Measurements from ENCODE around the gene GALT.

GALT gene

DNA sequence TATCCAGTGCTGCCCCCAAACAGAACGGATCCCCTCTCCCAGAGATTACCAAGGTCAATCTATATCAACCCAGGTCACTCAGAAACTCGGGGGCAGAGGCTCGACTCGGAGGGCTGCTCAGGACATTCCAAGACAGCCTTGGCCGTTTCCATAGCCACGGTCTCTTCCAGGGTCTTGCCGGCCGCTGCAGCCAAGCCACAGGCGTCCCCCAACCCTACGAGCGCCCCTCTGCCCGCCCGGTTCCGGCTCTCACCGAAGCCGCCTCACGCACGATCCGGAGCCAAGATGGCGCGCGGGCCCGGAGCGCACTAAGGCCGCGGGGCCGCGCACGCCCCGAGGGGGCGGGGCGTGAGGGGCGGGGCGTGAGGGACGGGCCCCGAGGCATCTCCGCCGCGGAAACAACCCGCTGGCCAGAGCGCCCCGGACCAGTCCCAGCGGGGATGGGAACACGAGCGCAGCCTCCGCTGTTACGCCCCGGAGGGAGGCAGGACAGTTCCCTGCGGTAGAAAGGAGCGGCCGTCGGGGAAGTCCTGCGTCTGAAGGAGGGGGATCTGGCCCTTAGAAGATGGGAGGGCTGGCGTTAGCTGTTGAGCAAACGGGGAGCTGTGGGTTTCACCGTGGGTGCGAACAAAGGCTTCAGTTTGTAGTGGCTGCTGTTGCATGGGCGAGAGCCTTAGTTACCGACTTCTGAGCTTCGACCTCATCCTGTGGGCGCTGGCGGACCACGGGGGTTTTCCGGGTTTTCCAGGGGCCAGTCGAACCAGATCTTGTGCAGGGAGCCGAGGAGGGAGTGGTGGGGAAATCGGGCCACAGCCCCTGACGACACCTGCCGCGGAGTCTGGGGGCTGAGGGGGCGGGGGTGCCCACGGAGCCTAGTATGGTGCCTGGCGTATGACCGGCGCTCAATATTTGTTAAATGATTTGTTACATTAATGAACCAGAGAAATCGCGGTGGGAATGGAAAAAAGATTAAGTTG, 34.4 kb upstream of the GALT start, which contains the start of gene RPP25L:
Gene RPP25L (minus strand): TSS at position 287 of the 977 bp plus-strand sequence. CDS start 801 bp downstream, outside the sequence.
- H3K27me3 ChIP-seq (replicated peaks; ENCODE audit: control insufficient read depth, insufficient read depth, low read length), result no peaks in the 10 kb centered on the region
- H3K36me3 ChIP-seq (ENCODE audit: control insufficient read depth, insufficient read depth, low read length), result peaks cover 14% of the 10 kb centered on the region
- TF ChIP-seq, protein P1, sequence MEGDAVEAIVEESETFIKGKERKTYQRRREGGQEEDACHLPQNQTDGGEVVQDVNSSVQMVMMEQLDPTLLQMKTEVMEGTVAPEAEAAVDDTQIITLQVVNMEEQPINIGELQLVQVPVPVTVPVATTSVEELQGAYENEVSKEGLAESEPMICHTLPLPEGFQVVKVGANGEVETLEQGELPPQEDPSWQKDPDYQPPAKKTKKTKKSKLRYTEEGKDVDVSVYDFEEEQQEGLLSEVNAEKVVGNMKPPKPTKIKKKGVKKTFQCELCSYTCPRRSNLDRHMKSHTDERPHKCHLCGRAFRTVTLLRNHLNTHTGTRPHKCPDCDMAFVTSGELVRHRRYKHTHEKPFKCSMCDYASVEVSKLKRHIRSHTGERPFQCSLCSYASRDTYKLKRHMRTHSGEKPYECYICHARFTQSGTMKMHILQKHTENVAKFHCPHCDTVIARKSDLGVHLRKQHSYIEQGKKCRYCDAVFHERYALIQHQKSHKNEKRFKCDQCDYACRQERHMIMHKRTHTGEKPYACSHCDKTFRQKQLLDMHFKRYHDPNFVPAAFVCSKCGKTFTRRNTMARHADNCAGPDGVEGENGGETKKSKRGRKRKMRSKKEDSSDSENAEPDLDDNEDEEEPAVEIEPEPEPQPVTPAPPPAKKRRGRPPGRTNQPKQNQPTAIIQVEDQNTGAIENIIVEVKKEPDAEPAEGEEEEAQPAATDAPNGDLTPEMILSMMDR (IDR thresholded peaks at IDR 0.05; ENCODE audit: insufficient read depth, low read length, poor library complexity, severe bottlenecking), result no peak
- DNase-seq (ENCODE audit: extremely low read depth, insufficient read length), result peak; percentile 91
- peak within 1 kb of the TSS; percentile 80 for H3K4me3 ChIP-seq (replicated peaks; ENCODE audit: low read depth, low read length)

GRCh38 chr9:34612788-34613390, 33.6 kb upstream of the GALT start:
- peak; percentile 50 for DNase-seq (ENCODE audit: extremely low read depth, insufficient read length)
- Histone ChIP-seq H3K27me3 (replicated peaks; ENCODE audit: control insufficient read depth, insufficient read depth, low read length) (no peaks in the 10 kb centered on the region), H3K4me3 (replicated peaks; ENCODE audit: low read depth, low read length) (peak overlapping the region; percentile 52), H3K36me3 (ENCODE audit: control insufficient read depth, insufficient read depth, low read length) (peaks cover 18% of the 10 kb centered on the region)
- TF ChIP-seq, protein P1 (IDR thresholded peaks at IDR 0.05; ENCODE audit: insufficient read depth, low read length, poor library complexity, severe bottlenecking), result peak; percentile 90

DNA sequence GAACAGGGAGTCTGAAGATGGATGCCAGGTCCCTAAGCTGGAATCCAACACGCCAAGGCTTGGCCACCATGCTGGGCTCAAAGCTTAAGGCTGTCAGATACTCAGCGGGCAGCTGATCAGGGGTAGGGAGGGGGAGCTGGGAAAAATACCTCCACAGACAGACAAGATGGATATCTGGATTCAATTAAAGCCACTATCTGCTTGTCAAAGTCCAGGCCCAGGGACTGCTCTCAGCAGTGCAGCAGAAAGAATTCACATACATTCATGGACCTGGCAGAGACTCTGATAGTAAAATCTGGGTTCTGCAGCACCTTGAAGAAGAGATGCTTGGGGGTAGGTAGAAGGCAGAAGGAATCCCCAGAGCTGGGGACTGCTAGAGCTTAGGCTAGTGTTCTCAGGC, 31.3 kb upstream of the GALT start:
- DNase-seq (ENCODE audit: extremely low read depth, insufficient read length), result no peak
- Histone ChIP-seq H3K4me3 (replicated peaks; ENCODE audit: low read depth, low read length) (no peak overlapping the region), H3K36me3 (ENCODE audit: control insufficient read depth, insufficient read depth, low read length) (peaks cover 18% of the 10 kb centered on the region), H3K27me3 (replicated peaks; ENCODE audit: control insufficient read depth, insufficient read depth, low read length) (no peaks in the 10 kb centered on the region)
- TF ChIP-seq, protein P1 (IDR thresholded peaks at IDR 0.05; ENCODE audit: insufficient read depth, low read length, poor library complexity, severe bottlenecking), result no peak

DNA sequence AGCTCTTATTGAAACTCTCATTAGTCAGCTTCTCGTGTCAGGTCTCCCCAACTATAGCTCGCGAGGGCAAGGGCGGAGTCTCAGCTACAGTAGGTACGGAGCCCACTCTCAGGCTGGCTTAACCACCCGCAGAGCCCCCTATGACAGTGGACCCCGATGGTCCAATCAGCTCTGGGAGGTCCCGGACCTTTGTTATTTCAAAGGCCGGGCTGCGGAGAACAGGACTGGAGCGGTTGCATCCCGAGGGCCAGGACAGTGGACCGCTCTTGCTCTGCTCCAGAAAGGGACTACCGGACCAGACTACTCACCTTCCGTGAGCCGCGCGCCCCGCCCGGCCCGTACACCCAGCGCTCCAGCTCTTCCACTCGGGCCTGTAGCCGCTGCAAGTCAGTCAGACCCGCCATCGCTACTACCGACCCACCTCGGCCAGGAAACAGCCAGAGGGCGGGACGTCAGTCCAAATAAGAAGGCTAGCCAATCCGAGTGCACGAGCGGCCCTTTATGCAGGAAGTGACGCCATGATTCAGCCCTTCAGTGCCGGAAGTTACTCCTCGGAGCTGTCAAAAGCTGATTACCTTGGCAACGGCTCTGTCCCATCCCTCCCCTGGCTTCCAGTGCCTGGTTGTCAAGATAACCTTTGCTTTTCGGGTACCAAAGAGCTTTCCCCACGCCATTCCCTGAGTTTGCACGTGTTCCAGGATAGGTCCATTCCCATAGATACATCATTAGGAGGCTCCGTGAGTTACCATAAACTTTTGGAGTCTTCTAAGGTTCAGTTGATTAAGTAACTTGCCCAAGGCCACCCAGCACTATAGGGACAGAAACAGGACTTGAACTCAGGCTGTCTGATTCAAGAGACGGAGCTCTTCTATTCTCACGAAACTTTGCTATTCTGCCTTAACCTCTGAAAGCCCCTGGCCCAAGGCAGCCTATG, 26.1 kb upstream of the GALT start, which contains the start of gene DCTN3:
Gene DCTN3 (minus strand): TSS at position 435 of the 934 bp plus-strand sequence. CDS start 31 bp downstream, at position 404.
- peak; percentile 82 for DNase-seq (ENCODE audit: extremely low read depth, insufficient read length)
- H3K36me3 ChIP-seq (ENCODE audit: control insufficient read depth, insufficient read depth, low read length), result peaks cover 9% of the 10 kb centered on the region
- H3K27me3 ChIP-seq (replicated peaks; ENCODE audit: control insufficient read depth, insufficient read depth, low read length), result no peaks in the 10 kb centered on the region; the same call in 1 of the 2 replicates
- peak within 1 kb of the TSS; percentile 92 for H3K4me3 ChIP-seq (replicated peaks; ENCODE audit: low read depth, low read length)
- TF ChIP-seq, protein P1 (IDR thresholded peaks at IDR 0.05; ENCODE audit: insufficient read depth, low read length, poor library complexity, severe bottlenecking), result no peak
